ENCODE measurements around the gene SBNO2. TPM values are rescaled to one million over a fixed set of nuclear protein-coding genes. Genes with fewer than 3 reads are reported as not detected.

Gene SBNO2
- total RNA-seq, 1 donor from 2014 or later, result 14.7 TPM

DNA sequence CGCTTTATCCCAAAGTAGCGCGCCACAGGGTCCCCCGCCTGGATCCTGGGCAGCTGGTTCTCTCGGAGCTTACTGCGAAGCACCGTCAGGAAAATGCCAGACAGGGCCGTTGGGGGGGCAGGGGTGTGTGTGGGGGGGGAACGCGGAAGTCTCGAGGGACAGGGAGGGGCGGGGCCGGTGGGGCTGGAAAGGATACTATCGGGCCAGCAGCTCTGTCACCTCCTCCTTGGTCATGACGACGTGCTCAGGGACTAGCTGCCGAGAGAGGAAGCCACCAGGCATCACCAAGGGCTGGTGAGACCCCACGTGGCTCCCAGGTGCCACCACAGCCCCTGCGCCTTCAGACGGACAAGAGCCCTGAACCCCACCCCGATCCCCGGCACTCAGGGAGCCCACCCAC is 84.2 kb downstream of the SBNO2 start:
- intact Hi-C loops (cut with DNase I), result no loop called here

DNA sequence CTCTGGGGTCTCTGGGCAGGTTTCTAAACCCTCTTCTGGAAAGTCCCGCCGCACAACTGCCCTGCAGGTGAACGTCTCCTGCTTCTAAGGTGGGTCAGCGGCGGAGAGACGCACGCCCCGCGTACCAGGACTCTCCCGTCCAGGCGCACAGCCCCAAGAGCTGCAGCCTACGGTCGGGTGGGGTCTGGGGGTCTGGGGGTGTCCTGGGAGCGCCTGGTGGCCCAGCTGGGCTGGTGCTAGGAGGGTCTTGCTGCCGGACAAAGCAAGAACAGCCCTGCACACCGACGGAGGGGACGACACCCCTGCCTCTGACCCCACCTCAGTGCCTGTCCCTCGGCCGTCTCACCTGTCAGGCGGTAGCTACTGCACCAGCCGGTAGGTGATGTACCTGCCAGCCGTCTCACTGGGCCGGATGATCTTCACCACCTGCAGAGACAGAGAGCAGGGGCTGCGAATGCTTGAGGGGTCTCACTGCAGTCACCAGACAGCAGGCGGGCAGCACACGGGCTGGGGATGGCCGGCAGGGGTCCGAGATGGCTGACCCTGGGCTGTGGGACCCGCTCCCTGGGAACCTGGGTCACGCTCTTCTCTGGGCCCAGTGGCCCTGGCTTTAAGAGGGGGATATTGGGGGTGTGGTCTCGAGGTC is 84.8 kb downstream of the SBNO2 start:
- intact Hi-C loops (cut with DNase I), result no loop called here
- ATAC-seq (no peak), DNase-seq (ENCODE audit: missing footprints) (peak; percentile 64)

More for the DNA sequence above, 84.2 kb downstream of the SBNO2 start:
- DNase-seq (ENCODE audit: missing footprints), result peak; percentile 17
- ATAC-seq, result no peak

DNA sequence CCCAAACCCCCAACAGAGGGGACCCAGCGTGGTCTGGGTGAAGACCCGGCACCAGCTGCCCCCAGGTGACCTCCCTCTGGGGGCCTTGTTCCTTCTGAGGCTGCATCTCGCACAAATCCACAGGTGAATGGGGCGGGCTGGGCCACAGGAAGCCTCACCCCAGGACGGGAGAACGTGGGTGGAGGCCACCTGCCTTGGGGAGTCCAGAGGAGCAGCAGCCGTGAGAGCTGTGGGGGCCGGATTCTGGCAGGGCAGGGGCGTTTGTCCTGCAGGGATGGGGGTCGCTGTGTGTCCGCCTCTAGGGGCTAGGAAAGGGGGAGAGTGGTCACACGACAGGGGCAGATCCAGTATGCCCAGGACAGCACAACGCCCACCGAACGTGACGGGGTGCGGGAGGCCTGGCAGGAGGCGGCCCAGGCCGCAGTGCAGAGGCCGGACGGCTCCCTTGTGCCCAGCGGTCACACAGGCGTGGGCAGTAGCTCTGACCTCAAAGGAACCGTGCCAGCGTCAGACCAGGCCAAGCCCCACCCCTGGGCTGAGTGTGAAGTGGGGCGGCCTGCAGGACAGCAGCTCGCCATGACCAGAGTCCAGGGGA is 85.6 kb downstream of the SBNO2 start:
- DNase-seq (ENCODE audit: missing footprints), result peak; percentile 72

DNA sequence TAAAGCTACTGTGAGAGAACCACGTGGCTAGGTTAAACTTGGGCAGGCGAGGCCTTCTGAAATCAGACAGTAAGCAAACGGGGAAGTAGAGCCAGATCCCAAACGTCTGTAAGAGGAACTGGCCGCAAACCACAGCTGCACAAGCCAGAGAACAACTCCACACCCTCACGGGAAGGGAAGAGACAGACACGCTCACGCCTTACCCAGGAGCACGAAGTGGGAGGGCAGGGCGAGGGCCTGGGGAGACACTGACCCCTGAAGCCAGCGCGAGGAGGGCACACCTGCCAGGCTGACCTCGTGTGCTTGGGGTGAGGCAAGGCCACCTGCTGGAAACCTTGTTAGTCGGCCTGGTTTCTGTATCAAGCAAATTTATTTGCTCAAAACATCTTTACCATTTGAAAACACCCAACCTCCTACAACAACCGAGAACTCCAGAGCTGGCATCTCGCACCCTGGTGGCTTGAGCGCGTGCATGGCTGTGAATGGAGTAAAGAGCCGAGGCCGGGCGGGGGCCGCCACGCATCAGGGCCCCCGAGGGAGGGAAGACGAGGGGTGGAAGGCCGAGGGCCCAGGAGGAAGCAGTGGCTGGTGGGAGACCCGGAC is 86.2 kb downstream of the SBNO2 start:
- DNase-seq (ENCODE audit: missing footprints) (peak; percentile 88), ATAC-seq (peak; percentile 64)
- intact Hi-C loops (cut with DNase I), result no loop called here

More for the DNA sequence above, 85.6 kb downstream of the SBNO2 start:
- intact Hi-C loops (cut with DNase I), result no loop called here
- peak; percentile 29 for ATAC-seq

DNA sequence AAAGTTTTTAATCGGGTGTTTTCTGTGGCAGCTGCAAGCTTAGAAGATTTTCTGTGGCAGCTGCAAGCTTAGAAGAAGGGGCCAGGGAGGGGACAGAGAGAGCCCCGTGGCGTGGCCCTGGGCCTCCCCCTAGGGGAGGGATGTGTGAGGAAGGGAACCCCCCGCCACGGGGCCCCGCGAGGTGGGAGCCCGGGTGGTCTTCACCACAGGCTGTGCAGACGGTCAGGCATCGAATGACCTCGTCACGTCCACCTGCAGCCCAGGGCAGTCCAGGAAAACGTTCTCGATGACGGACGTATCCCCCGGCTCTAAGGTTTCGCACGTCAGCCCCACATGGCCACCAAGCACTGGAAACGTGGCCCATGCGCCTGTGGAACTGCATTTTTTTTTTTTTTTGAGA is 87.5 kb downstream of the SBNO2 start:
- no peak for ATAC-seq
- intact Hi-C loops (cut with DNase I), result no loop called here
- peak; percentile 39 for DNase-seq (ENCODE audit: missing footprints)

DNA sequence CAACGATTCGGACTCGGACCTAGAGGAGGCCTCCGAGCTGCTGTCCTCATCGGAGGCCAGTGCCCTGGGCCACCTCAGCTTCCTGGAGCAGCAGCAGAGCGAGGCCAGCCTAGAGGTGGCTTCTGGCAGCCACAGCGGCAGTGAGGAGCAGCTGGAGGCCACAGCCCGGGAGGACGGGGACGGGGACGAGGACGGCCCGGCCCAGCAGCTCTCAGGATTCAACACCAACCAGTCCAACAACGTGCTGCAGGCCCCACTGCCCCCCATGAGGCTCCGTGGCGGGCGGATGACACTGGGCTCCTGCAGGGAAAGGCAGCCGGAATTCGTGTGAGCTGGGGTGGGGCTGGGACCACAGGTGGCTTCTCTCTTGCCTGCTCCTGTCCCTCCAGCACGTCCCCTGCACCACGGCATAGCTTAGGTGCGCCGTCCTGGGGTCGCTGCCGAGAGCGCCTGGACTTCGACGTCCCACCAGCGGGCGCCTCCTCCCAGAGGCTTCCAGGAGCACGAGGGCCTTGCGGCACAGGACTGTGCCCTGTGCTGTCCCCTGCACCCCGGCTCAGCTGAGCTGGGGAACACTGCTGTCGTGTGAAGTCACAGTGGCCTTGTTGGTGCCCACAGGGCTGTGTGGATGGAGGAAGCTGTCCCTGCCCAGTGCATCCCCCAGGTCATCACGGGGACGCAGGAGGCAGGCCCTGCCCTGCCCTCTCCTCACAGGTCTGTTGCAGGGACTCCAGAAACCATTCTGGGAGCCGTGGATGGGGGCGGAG is 88.2 kb downstream of the SBNO2 start:
- intact Hi-C loops (cut with DNase I), result no loop called here
- DNase-seq (ENCODE audit: missing footprints) (peak; percentile 59), ATAC-seq (no peak)

DNA sequence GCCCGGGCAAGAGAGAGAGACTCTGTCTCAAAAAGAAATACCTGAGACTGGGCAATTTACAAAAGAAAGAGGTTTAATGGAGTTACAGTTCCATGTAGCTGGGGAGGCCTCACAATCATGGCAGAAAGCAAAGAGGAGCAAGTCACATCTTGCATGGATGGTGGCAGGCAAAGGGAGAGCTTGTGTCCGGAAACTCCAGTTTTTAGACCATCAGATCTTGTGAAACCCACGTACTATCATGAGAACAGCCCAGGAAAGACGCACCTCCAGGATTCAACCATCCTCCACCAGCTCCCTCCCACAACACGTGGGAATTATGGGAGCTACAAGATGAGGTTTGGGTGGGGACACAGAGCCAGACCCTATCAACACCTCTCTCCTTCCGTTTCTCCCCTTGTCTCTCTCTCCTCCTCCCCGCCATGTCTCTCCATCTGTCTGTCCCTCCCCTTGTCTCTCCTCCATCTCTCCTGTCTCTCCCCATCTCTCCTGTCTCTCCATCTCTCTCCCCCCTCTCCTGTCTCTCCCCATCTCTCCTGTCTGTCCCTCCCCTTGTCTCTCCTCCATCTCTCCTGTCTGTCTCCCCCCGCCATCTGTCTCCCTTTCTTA is 88.9 kb downstream of the SBNO2 start:
- intact Hi-C loops (cut with DNase I), result no loop called here
- peak; percentile 4 for DNase-seq (ENCODE audit: missing footprints)
- no peak for ATAC-seq

DNA sequence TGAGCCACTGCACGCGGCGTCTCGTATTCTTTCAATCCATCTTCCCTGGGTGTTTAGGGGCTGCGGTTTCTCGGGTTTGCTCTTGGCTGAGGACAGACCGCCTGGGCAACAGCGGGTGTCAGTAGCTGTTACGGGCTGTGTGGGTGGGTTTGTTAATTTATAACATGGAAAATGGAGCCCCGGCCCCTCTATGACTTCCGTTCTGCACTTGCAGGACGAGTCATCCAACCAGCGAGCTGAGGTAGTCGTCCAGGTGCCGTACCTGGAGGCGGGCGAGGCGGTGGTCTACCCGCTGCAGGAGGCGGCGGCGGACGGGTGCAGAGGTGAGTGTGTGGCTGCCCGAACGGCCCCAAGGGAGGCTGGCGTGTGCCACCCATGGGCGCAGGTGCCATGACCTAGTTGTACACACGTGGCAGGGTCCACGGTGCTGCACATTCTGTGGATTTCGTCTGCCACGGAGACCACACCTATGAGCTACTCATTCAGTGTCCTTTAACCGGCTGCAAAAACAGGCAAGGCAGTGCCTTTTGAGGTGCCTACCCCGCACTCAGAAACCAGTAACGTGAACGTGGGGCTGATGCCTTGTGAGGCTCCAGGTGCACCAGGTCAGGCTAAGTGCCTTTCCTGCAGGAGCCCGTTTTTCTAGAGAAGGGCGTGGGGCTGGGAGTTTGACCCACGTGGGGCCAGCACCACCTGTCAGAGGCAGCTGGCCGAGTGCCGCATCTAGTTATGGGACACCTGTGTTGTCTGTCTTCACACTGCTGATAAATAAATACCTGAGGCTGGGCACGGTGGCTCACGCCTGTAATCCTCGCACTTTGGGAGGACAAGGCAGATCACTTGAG is 89.8 kb downstream of the SBNO2 start:
- ATAC-seq (no peak), DNase-seq (ENCODE audit: missing footprints) (peak; percentile 48)
- intact Hi-C loops (cut with DNase I), result no loop called here

DNA sequence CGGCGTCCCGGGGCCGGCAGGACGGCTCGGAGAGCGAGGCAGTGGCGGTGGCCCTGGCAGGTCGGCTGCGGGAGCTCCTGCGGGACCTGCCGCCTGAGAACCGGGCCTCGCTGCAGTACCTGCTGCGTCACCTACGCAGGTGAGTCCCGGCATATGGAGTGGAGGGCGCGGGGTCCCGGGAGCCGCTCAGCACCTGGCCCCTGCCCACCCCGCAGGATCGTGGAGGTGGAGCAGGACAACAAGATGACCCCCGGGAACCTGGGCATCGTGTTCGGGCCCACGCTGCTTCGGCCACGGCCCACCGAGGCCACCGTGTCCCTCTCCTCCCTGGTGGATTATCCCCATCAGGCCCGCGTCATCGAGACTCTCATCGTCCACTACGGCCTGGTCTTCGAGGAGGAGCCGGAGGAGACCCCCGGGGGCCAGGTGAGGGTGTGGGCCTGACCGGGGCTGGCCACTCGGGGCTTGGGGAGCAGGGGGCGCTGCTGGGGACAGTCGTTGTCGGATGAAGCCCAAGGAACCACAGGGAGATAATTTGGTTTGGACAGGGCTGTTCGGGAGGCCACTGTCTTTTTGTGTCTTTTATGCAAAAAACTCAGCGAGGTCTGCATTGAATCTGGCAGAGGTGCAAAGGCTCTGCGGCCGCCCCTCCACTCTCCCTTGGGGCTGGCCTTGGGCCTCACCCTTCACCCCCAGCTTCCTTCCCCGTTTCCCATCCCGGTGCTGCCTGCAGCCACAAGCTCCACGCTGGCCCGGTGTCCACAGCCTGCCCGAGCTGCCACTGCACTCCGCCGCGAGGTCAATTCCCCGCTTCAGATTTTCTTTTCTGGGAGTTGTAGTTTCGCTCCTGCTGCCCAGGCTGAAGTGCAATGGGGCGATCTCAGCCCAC is 90.9 kb downstream of the SBNO2 start:
- intact Hi-C loops (cut with DNase I), result no loop called here
- no peak for ATAC-seq
- peak; percentile 67 for DNase-seq (ENCODE audit: missing footprints)

DNA sequence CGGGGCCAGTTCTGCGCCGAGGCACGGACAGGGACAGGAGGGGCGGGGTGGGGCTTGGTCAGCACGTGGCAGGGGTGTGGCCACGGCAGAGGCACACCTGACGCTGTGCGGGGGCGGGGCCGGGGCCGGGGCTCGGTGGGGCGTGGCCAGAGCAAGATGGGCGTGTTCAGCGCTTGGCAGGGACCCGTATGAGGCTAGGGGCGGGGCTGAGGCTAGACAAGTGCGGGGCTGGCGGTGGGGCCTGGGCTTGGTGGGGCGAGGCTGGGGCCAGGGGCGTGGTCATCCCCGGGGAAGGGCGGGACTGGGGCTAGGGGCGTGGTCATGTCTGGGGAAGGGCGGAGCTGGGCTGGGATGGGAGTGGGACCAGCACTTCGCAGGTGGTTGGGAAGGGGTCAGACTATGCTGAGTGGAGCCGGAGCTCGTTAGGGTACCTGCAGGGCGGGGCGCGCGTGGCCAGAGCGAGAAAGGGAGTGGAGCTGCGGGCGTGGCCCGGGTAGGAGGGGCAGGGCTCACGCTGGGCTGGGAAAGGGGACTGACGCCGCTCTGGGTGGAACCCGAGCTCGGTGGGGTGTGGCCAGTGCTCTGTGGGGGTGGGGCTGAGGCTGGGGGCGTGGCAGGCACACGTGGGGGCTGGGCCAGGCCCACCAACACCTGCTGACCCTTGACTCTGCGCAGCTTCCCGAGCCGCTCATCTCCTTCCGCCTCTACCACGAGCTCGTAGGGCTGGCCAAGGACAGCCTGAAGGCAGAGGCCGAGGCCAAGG is 91.7 kb downstream of the SBNO2 start:
- peak; percentile 68 for DNase-seq (ENCODE audit: missing footprints)
- intact Hi-C loops (cut with DNase I), result no loop called here
- ATAC-seq, result peak; percentile 44

DNA sequence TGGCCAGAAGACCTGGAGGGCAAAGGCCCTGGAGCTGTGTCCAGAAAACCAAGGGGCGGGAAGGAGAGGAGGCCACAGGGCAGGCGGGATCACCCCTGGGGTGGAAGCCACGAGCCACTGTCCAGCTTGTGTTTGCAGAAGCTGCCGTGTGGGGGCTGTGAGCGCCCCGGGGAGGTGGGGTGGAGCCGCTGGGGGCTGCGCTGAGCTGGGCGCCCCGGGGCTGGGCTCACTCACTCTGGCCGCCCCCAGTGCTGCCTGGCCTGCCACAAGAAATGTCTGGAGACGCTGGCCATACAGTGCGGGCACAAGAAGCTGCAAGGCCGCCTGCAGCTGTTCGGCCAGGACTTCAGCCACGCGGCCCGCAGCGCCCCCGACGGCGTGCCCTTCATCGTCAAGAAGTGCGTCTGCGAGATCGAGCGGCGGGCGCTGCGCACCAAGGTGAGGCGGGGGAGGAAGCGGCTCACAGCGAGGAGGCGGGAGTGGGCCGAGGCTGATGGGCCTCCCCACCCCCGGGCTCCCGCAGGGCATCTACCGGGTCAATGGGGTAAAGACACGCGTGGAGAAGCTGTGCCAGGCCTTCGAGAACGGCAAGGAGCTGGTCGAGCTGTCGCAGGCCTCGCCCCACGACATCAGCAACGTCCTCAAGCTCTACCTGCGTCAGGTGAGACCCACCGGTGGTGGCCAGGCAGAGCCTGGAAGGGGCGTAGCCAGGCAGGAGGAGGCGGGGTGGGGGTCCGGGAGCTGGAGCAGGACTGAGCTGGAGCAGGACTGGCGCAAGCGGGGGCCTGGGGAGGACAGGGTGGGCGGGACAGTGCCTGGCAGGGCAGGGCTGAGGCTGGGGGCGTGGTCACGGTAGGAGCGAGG is 92.5 kb downstream of the SBNO2 start:
- intact Hi-C loops (cut with DNase I), result no loop called here
- peak; percentile 72 for DNase-seq (ENCODE audit: missing footprints)
- no peak for ATAC-seq

DNA sequence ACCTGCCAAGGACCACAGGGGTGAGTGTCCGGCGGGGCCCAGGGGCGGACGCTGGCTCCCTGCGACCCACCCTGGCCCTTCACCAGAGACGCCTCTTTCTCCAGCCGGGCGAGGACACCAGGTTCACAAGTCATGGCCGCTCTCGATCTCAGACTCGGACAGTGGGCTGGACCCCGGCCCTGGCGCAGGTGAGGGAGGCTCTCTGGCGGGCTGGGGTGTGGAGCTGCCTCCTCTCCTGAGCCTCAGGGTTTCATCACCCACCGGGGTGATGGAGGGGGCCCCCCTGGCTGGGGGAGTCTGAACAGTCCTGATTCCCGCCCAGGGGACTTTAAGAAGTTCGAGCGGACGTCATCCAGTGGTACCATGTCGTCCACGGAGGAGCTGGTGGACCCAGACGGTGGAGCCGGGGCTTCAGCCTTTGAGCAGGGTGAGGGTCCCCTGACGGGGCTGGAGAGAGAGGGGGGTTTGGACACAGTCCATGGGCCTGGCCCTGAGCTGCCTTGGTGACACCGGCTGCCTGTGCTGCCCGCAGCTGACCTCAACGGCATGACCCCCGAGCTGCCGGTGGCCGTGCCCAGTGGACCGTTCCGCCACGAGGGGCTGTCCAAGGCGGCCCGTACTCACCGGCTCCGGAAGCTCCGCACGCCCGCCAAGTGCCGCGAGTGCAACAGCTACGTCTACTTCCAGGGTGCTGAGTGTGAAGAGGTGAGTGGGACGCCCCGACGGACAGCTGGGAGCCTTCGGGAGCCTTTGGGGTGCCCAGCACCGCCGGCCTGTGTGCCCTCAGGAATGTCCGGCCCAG is 93.5 kb downstream of the SBNO2 start:
- intact Hi-C loops (cut with DNase I), result no loop called here

DNA sequence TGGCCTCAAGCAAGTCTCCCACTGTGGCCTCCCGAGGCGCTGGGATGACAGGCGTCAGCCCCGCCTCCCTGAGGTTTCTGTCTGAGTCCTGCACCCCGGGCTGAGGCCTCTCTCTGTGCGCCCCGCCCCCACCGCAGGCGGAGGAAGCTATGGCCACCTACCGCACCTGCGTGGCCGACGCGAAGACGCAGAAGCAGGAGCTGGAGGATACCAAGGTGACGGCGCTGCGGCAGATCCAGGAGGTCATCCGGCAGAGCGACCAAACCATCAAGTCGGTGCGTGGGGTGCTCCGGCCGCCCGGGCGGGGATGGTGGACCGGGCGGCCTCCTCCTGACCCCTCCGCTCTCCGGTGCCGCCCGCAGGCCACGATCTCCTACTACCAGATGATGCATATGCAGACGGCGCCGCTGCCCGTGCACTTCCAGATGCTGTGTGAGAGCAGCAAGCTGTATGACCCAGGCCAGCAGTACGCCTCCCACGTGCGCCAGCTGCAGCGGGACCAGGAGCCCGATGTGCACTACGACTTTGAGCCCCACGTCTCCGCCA is 94.4 kb downstream of the SBNO2 start:
- intact Hi-C loops (cut with DNase I), result no loop called here
- no peak for ATAC-seq

More for the DNA sequence above, 93.5 kb downstream of the SBNO2 start:
- ATAC-seq, result no peak
- peak; percentile 69 for DNase-seq (ENCODE audit: missing footprints)

DNA sequence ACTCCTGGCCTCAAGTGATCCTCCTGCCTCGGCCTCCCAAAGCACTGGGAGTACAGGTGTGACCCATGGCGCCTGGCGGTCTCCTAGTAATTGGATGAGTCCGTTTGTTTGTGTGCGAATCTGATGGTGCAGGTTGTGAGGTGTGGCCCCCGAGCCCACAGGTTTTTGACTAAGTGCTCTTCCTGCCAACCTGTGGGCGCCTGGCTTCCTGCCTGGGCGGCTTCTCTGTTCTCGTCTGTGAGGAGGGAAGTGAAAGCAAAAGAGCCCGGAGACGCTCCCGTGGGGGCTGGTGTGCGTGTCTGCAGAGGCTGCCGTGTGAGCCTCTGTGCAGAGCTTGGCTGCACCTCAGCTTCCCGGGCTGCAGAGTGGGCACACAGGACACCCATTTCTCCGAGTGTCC is 97.1 kb downstream of the SBNO2 start:
- DNase-seq (ENCODE audit: missing footprints) (peak; percentile 90), ATAC-seq (no peak)
- intact Hi-C loops (cut with DNase I), result no loop called here

More for the DNA sequence above, 94.4 kb downstream of the SBNO2 start:
- DNase-seq (ENCODE audit: missing footprints), result peak; percentile 53

DNA sequence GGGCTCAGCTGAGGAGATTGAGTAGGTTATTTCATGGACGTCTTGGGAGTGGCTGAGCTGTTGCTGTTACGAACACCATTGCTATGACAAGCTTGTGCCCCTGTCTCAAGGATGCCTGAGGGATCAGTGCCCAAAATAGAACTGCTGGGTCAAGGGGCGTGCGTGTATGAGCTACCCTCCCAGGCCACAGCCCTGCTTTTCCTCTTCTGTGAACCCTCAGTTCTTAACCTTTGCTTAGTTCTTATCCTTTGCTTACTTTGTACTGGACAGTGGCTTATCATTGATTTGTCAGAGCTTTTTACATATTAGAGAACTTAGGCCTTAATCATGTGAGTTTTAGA is 98.1 kb downstream of the SBNO2 start:
- DNase-seq (ENCODE audit: missing footprints), result peak; percentile 31
- intact Hi-C loops (cut with DNase I), result no loop called here
- ATAC-seq, result no peak

Measured in Right ventricle myocardium inferior (tissue), 1 donor.